SK-N-MC (cell line): Measurements from ENCODE around the gene IL17RC.

Experiments used
- FOXP2 ChIP-seq: optimal IDR thresholded peaks from 2 replicates; pipeline ENCODE3; 2011; ENCODE audit warnings: mild to moderate bottlenecking, moderate library complexity; ENCODE audit not compliant: insufficient read depth; ENCODE audit errors: extremely low read length, control extremely low read depth
- POLR2AphosphoS5 ChIP-seq: IDR thresholded peaks from 2 replicates; pipeline ENCODE4 v1.6.1; 2012; ENCODE audit warnings: mild to moderate bottlenecking, low read depth, low read length, borderline replicate concordance

DNA sequence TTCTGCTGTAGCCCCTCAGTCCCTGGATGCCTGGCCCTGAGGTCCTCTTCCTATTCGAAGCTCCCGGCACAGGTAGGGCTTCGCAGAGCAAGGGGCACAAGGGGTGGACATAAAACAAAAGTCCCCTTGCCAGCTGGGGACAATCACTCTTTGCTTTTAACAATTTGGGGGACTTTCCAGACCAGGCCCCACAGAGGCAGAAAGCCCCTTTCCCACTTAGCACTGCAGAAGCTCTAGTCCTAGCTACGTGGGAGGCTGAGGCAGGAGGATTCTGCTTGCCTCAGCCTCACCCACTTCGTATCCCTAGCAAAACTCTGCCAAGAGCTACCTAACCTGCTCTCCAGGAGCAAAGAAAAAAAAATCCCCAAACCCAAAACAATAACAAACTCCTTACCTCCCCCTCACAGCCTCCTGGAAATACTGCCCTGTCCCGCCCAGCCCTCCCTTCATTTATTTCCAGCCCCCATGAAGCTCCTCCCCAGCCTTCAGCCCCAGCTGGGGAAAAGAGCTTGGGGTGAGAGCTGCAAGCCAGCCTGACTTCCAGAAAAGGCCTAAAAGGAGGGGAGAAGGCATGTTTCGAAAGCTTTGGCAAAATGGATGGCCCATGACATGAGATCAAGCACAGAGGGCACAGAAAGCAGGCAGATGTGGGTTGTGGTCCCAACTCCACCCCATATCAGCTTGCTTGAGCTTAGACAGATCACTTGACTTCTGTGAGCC lies 36.9 kb upstream of the IL17RC start, which contains the start of gene CIDEC:
- TF ChIP-seq FOXP2 (no peak), POLR2AphosphoS5 (no peak)
